H9 (cell line): ENCODE data around the gene XAGE3. TPM values are rescaled to one million over a fixed set of nuclear protein-coding genes. Genes with fewer than 3 reads are reported as not detected.
"Not testable (repeated sequence)": the region's sequence is repeated elsewhere in the genome, so short reads cannot be mapped to it uniquely, and the experiment has no call there.

Experiments
- DNase-seq: peaks from one replicate; pipeline ENCODE4 v3.0.0-alpha.2; 2017
- H2AFZ ChIP-seq: one replicate; pipeline ENCODE4 v1.6.1; 2013; ENCODE audit warnings: mild to moderate bottlenecking, low read length, control low read depth, moderate library complexity
- H2AK5ac ChIP-seq: 2 replicates; pipeline ENCODE4 v1.6.1; 2013; ENCODE audit warnings: low read length, control low read depth, mixed read lengths; ENCODE audit not compliant: insufficient read length
- H2BK120ac ChIP-seq: one replicate; pipeline ENCODE4 v1.6.1; 2013; ENCODE audit warnings: low read depth, mild to moderate bottlenecking, low read length, control low read depth, inconsistent platforms; ENCODE audit not compliant: poor library complexity, severe bottlenecking
- H2BK12ac ChIP-seq: 2 replicates; pipeline ENCODE4 v1.6.1; 2013; ENCODE audit warnings: low read length, control low read depth, mixed read lengths, low read depth; ENCODE audit not compliant: insufficient read length
- H2BK15ac ChIP-seq: 2 replicates; pipeline ENCODE4 v1.6.1; 2013; ENCODE audit warnings: low read depth, low read length, control low read depth
- H2BK20ac ChIP-seq: one replicate; pipeline ENCODE4 v1.6.1; 2013; ENCODE audit warnings: low read depth, mild to moderate bottlenecking, low read length, control low read depth, inconsistent platforms; ENCODE audit not compliant: poor library complexity, severe bottlenecking
- H2BK5ac ChIP-seq: 2 replicates; pipeline ENCODE4 v1.6.1; 2013; ENCODE audit warnings: low read length, control low read depth, mixed read lengths; ENCODE audit not compliant: insufficient read length
- H3K14ac ChIP-seq: 2 replicates; pipeline ENCODE4 v1.6.1; 2013; ENCODE audit warnings: low read length, control low read depth; ENCODE audit not compliant: insufficient read depth
- H3K18ac ChIP-seq: 2 replicates; pipeline ENCODE4 v1.6.1; 2013; ENCODE audit warnings: low read depth, mild to moderate bottlenecking, mixed read lengths, low read length, control low read depth; ENCODE audit not compliant: insufficient read length
- H3K23ac ChIP-seq: 2 replicates; pipeline ENCODE4 v1.6.1; 2013; ENCODE audit warnings: low read length, control low read depth, mixed read lengths, low read depth; ENCODE audit not compliant: insufficient read length
- H3K23me2 ChIP-seq: 2 replicates; pipeline ENCODE4 v1.6.1; 2013; ENCODE audit warnings: low read depth, mild to moderate bottlenecking, mixed read lengths, low read length, control low read depth; ENCODE audit not compliant: insufficient read length, poor library complexity, severe bottlenecking
- H3K27ac ChIP-seq: 2 replicates; pipeline ENCODE4 v1.5.1; 2013; ENCODE audit warnings: low read length, control low read depth, mixed read lengths, low read depth; ENCODE audit not compliant: insufficient read length
- H3K27me3 ChIP-seq: 2 replicates; pipeline ENCODE4 v1.6.1; 2013; ENCODE audit warnings: low read length, control low read depth, inconsistent platforms; ENCODE audit not compliant: insufficient read depth
- H3K4ac ChIP-seq: 2 replicates; pipeline ENCODE4 v1.6.1; 2013; ENCODE audit warnings: low read depth, mild to moderate bottlenecking, control low read depth, inconsistent platforms, low read length, moderate library complexity
- H3K4me1 ChIP-seq: 2 replicates; pipeline ENCODE4 v1.6.1; 2013; ENCODE audit warnings: low read length, control low read depth, inconsistent platforms; ENCODE audit not compliant: insufficient read depth
- H3K4me2 ChIP-seq: 2 replicates; pipeline ENCODE4 v1.6.1; 2013; ENCODE audit warnings: low read length, control low read depth, mixed read lengths; ENCODE audit not compliant: insufficient read length, insufficient read depth
- H3K56ac ChIP-seq: 2 replicates; pipeline ENCODE4 v1.6.1; 2013; ENCODE audit warnings: low read depth, mild to moderate bottlenecking, mixed read lengths, low read length, control low read depth; ENCODE audit not compliant: insufficient read length
- H3K79me1 ChIP-seq: 2 replicates; pipeline ENCODE4 v1.6.1; 2013; ENCODE audit warnings: low read depth, mild to moderate bottlenecking, moderate library complexity, low read length, control low read depth, inconsistent platforms; ENCODE audit not compliant: insufficient read depth, poor library complexity, severe bottlenecking
- H3K79me2 ChIP-seq: 2 replicates; pipeline ENCODE4 v1.6.1; 2013; ENCODE audit warnings: low read length, control low read depth, inconsistent platforms; ENCODE audit not compliant: insufficient read depth
- H3K9ac ChIP-seq: 2 replicates; pipeline ENCODE4 v1.6.1; 2013; ENCODE audit warnings: low read length, control low read depth, mixed read lengths; ENCODE audit not compliant: insufficient read length; ENCODE audit errors: extremely low read depth
- H3K9me3 ChIP-seq: one replicate; pipeline ENCODE4 v1.6.1; 2013; ENCODE audit warnings: low read depth, low read length, inconsistent platforms; ENCODE audit not compliant: control insufficient read depth
- H3T11ph ChIP-seq: one replicate; pipeline ENCODE4 v1.6.1; 2013; ENCODE audit warnings: mild to moderate bottlenecking, low read length, control low read depth, inconsistent platforms
- H4K20me1 ChIP-seq: one replicate; pipeline ENCODE4 v1.6.1; 2013; ENCODE audit not compliant: control insufficient read depth, insufficient read length, insufficient read depth
- H4K5ac ChIP-seq: 2 replicates; pipeline ENCODE4 v1.6.1; 2013; ENCODE audit warnings: low read depth, mild to moderate bottlenecking, mixed read lengths, low read length, control low read depth; ENCODE audit not compliant: insufficient read length
- H4K8ac ChIP-seq: replicated peaks from 2 replicates; pipeline ENCODE4 v1.6.1; 2013; ENCODE audit warnings: low read length, control low read depth, mixed read lengths, low read depth; ENCODE audit not compliant: insufficient read length
- H4K91ac ChIP-seq: 2 replicates; pipeline ENCODE4 v1.6.1; 2013; ENCODE audit warnings: low read depth, mild to moderate bottlenecking, moderate library complexity, mixed read lengths, low read length, control low read depth; ENCODE audit not compliant: insufficient read length
- H3K27ac Mint-ChIP-seq, 3 experiments: 2 replicates in 2 of 3; 3 replicates in 1 of 3; pipeline ENCODE4 v1.8.0; 2020 to 2021; ENCODE audit warnings: mixed read lengths in 3 of 3, mild to moderate bottlenecking in 1 of 3, moderate library complexity in 1 of 3
- H3K27me3 Mint-ChIP-seq: 2 replicates; pipeline ENCODE4 v1.8.0; 2021; ENCODE audit warnings: low read depth, mild to moderate bottlenecking, moderate library complexity, mixed read lengths
- H3K36me3 Mint-ChIP-seq, 3 experiments: 2 replicates in 2 of 3; 3 replicates in 1 of 3; pipeline ENCODE4 v1.8.0; 2020 to 2021; ENCODE audit warnings: low read depth in 3 of 3, mixed read lengths in 3 of 3; ENCODE audit not compliant: insufficient read depth in 1 of 3
- H3K4me1 Mint-ChIP-seq, 2 experiments: 2 replicates each; pipeline ENCODE4 v1.8.0; 2020; ENCODE audit warnings: mixed read lengths in 2 of 2
- H3K4me3 Mint-ChIP-seq, 2 experiments: 2 replicates in 1 of 2; 3 replicates in 1 of 2; pipeline ENCODE4 v1.8.0; 2020 to 2021; ENCODE audit warnings: mild to moderate bottlenecking in 2 of 2, mixed read lengths in 2 of 2, moderate library complexity in 1 of 2
- H3K9me3 Mint-ChIP-seq, 2 experiments: 2 replicates in 1 of 2; 3 replicates in 1 of 2; pipeline ENCODE4 v1.8.0; 2020; ENCODE audit warnings: mild to moderate bottlenecking in 2 of 2, mixed read lengths in 2 of 2, moderate library complexity in 1 of 2
- CTCF ChIP-seq: fragments of 200-600 bp; sonication (generic); conservative IDR thresholded peaks from 3 replicates; pipeline ENCODE4 v1.8.0; 2021; ENCODE audit warnings: antibody characterized with exemption, mild to moderate bottlenecking
- WGBS: extraction: QIAGEN DNeasy Blood & Tissue Kit; methylation state at CpG from one replicate; pipeline ENCODE4 v1.1.7; 2013; ENCODE audit warnings: missing lambda C conversion rate, low lambda C conversion rate, mixed read lengths; ENCODE audit not compliant: insufficient read length; ENCODE audit errors: extremely low coverage; 5-methylcytosine and 5-hydroxymethylcytosine counted together
- total RNA-seq: library from RNA; stranded (reverse); gene quantifications from 2 replicates; pipeline ENCODE4 v1.2.1, GENCODE V29; 2021

The XAGE3 gene
- total RNA-seq, 1 experiment from 2014 or later: not detected

- Histone ChIP-seq H3K9ac (no peak overlapping the region), H3T11ph (no peak overlapping the region), H3K23me2 (no peaks in the 10 kb centered on the region), H3K56ac (no peak overlapping the region), H2BK5ac (no peak overlapping the region), H2BK12ac (no peak overlapping the region), H3K14ac (no peak overlapping the region), H2BK15ac (no peak overlapping the region), H3K27me3 (no peaks in the 10 kb centered on the region), H3K79me2 (no peaks in the 10 kb centered on the region), H3K18ac (no peak overlapping the region), H3K23ac (no peak overlapping the region), H3K4me2 (no peak overlapping the region), H3K4me1 (no peaks in the 10 kb centered on the region), H2BK120ac (no peak overlapping the region), H2AFZ (no peak overlapping the region), H4K8ac (no peak overlapping the region), H4K5ac (no peak overlapping the region), H3K9me3 (peaks cover 36% of the 10 kb centered on the region), H4K91ac (no peak overlapping the region), H4K20me1 (no peaks in the 10 kb centered on the region), H3K79me1 (no peaks in the 10 kb centered on the region), H2AK5ac (no peak overlapping the region), H3K4ac (no peak overlapping the region), H3K27ac (no peak overlapping the region), H2BK20ac (no peak overlapping the region)
- Mint-ChIP-seq H3K4me1 (no peaks in the 10 kb centered on the region), H3K9me3 (peaks cover 80 to 85% of the 10 kb centered on the region in 2 experiments), H3K27ac (no peak overlapping the region), H3K27me3 (peaks cover 14% of the 10 kb centered on the region), H3K4me3 (no peak overlapping the region), H3K36me3 (peaks cover 3 to 4% (median 3%) of the 10 kb centered on the region in 3 experiments; a peak in 5 of 7 replicates)
- no peak for DNase-seq
- no CpG with 5 or more reads among the region's 9 CpGs for WGBS
- no peak for TF ChIP-seq CTCF
These were observed 15.6 kb downstream of the XAGE3 start for GRCh38 chrX:52852110-52852860.

DNA sequence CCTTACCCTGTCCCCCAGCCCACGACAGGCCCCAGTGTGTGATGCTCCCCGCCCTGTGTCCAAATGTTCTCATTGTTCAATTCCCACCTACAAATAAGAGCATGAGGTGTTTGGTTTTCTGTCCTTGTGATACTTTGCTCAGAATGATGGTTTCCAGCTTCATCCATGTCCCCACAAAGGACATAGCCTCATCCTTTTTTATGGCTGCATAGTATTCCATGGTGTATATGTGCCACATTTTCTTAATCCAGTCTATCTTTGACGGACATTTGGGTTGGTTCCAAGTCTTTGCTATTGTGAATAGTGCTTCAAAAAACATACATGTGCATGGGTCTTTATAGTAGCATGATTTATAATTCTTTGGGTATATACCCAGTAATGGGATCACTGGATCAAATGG is 24.3 kb downstream of the XAGE3 start:
- not testable (repeated sequence) for H3K4me1 Mint-ChIP-seq, H3K4me3 Mint-ChIP-seq, DNase-seq, H3K4me1 ChIP-seq, H3K79me1 ChIP-seq, H3K23ac ChIP-seq, H3K56ac ChIP-seq, H2BK120ac ChIP-seq, H2AK5ac ChIP-seq, H2BK15ac ChIP-seq, H2AFZ ChIP-seq, H4K5ac ChIP-seq, H3K9ac ChIP-seq, H3K4me2 ChIP-seq, H4K20me1 ChIP-seq, H3K27me3 ChIP-seq, H4K91ac ChIP-seq, H2BK5ac ChIP-seq, H2BK12ac ChIP-seq, H3K27ac ChIP-seq, H3K27ac Mint-ChIP-seq, H3K9me3 ChIP-seq, H3T11ph ChIP-seq, H3K23me2 ChIP-seq, H3K36me3 Mint-ChIP-seq, H3K79me2 ChIP-seq, H3K18ac ChIP-seq, H3K14ac ChIP-seq, H2BK20ac ChIP-seq, H4K8ac ChIP-seq, H3K4ac ChIP-seq
- no CpG with 5 or more reads among the region's 3 CpGs for WGBS
- Mint-ChIP-seq H3K9me3 (peaks cover 62 to 79% of the 10 kb centered on the region in 2 experiments), H3K27me3 (peaks cover 35% of the 10 kb centered on the region)
